ENCODE measurements around the gene EFNA5.

EFNA5 gene

GRCh38 chr5:107668154-107669095, 2.3 kb downstream of the EFNA5 start (continued):
- TF ChIP-seq ZNF843 (tag by site-specific recombination; IDR thresholded peaks at IDR 0.05) (peak; percentile 66), ZBTB17 (tag by site-specific recombination; IDR thresholded peaks at IDR 0.05) (peak; percentile 68), FEZF1 (tag by site-specific recombination; IDR thresholded peaks at IDR 0.05) (peak; percentile 92)

DNA sequence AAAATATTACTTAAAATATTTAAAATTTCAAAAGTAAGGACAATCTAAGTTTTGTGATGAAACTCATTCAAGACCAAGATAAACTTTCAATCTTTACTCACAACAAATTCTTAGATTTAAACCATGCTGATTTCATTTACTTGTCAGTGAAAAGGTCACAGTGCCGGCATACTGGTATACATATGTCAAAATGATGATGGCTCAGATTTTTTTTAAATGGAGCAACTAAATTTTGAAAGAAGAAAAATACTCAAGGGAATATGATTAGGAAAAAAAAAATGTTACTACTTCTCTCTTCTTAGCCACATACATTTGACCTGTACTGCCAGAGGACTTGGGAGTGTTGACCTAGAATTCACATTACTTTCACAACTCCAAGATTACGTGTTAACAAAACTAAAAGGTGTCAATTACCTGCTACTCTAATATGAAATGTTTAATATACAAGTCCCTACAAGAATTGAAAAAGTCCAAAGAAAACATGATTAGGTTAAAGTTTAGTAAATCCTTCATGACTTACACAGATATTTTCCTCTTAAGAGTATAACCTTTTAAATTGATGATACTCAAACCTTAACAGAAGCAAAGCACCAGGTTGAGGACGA, 4.6 kb downstream of the EFNA5 start:
- no peak overlapping the region; the same call in 1 of the 2 replicates for H3K4me3 ChIP-seq (ENCODE audit: low read depth, low read length)
- POLR2A ChIA-PET: no interaction called here
- H3K27ac ChIP-seq (ENCODE audit: extremely low read depth, low read depth, low read length): no peak overlapping the region
- H3K36me3 ChIP-seq (ENCODE audit: control insufficient read depth in 2 of 2, insufficient read depth in 1 of 2, low read length in 2 of 2): no peaks in the 10 kb centered on the region
- peaks cover 30% of the 10 kb centered on the region for H3K4me1 ChIP-seq (ENCODE audit: control insufficient read depth, insufficient read depth, low read length)
- no peaks in the 10 kb centered on the region for H3K9me3 ChIP-seq (ENCODE audit: control insufficient read depth, insufficient read depth, low read depth, low read length)
- no peak for TF ChIP-seq ZSCAN5A (tag by site-specific recombination; IDR thresholded peaks at IDR 0.05)
- no peak for TF ChIP-seq ZNF416 (tag by site-specific recombination; IDR thresholded peaks at IDR 0.05)
- TF ChIP-seq YY1 (tag by site-specific recombination; IDR thresholded peaks at IDR 0.05): no peak
- TF ChIP-seq, protein P1, sequence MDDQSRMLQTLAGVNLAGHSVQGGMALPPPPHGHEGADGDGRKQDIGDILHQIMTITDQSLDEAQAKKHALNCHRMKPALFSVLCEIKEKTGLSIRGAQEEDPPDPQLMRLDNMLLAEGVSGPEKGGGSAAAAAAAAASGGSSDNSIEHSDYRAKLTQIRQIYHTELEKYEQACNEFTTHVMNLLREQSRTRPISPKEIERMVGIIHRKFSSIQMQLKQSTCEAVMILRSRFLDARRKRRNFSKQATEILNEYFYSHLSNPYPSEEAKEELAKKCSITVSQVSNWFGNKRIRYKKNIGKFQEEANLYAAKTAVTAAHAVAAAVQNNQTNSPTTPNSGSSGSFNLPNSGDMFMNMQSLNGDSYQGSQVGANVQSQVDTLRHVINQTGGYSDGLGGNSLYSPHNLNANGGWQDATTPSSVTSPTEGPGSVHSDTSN (CRISPR knock-in tag; IDR thresholded peaks at IDR 0.05): no peak
- no peak for TF ChIP-seq ZNF624 (tag by site-specific recombination; IDR thresholded peaks at IDR 0.05)
- no peak for TF ChIP-seq BCL11B (tag by site-specific recombination; IDR thresholded peaks at IDR 0.05; ENCODE audit: low read depth)
- no peak for TF ChIP-seq ZNF544 (tag by site-specific recombination; IDR thresholded peaks at IDR 0.05)
- TF ChIP-seq ZNF623 (tag by site-specific recombination; IDR thresholded peaks at IDR 0.05): no peak
- no peak for TF ChIP-seq ZBTB11 (tag by site-specific recombination; conservative IDR thresholded peaks at IDR 0.05; ENCODE audit: low read depth)
- TF ChIP-seq, protein P2, sequence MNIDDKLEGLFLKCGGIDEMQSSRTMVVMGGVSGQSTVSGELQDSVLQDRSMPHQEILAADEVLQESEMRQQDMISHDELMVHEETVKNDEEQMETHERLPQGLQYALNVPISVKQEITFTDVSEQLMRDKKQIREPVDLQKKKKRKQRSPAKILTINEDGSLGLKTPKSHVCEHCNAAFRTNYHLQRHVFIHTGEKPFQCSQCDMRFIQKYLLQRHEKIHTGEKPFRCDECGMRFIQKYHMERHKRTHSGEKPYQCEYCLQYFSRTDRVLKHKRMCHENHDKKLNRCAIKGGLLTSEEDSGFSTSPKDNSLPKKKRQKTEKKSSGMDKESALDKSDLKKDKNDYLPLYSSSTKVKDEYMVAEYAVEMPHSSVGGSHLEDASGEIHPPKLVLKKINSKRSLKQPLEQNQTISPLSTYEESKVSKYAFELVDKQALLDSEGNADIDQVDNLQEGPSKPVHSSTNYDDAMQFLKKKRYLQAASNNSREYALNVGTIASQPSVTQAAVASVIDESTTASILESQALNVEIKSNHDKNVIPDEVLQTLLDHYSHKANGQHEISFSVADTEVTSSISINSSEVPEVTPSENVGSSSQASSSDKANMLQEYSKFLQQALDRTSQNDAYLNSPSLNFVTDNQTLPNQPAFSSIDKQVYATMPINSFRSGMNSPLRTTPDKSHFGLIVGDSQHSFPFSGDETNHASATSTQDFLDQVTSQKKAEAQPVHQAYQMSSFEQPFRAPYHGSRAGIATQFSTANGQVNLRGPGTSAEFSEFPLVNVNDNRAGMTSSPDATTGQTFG (tag by site-specific recombination; IDR thresholded peaks at IDR 0.05; ENCODE audit: borderline replicate concordance): no peak
- no peak for TF ChIP-seq ZNF521 (tag by site-specific recombination; IDR thresholded peaks at IDR 0.05)
- CTCF ChIA-PET: interaction anchor here (1.8 kb wide), 1 partner anchor 94 kb away, joined by 10 read pairs; no protein-coding TSS in a partner anchor

Data from HEK293 (cell line).